DND-41 (cell line): Measurements from ENCODE around the gene OR8B4.

Source experiments
- ATAC-seq: fragments of 200-7000 bp; cut with Tn5 transposase; 3 replicates; pipeline ENCODE4 v1.9.1; 2021; ENCODE audit warnings: low read depth; ENCODE audit not compliant: insufficient read depth
- DNase-seq: peaks from one replicate; pipeline ENCODE4 v3.0.0-alpha.2; 2020
- H2AFZ ChIP-seq: 2 replicates; pipeline ENCODE4 v1.6.0; 2012; ENCODE audit warnings: low read depth, low read length
- H3K27ac ChIP-seq: 2 replicates; pipeline ENCODE4 v1.5.1; 2012; ENCODE audit warnings: low read length, inconsistent platforms
- H3K27me3 ChIP-seq: fragments of 200-600 bp; sonication (generic); 2 replicates; pipeline ENCODE4 v1.6.0; 2012; ENCODE audit warnings: low read length, mild to moderate bottlenecking, inconsistent platforms; ENCODE audit not compliant: insufficient read depth, poor library complexity
- H3K36me3 ChIP-seq: 2 replicates; pipeline ENCODE4 v1.5.1; 2012; ENCODE audit warnings: low read length, inconsistent platforms; ENCODE audit not compliant: insufficient read depth
- H3K4me1 ChIP-seq: 2 replicates; pipeline ENCODE4 v1.5.1; 2012; ENCODE audit warnings: mild to moderate bottlenecking, low read length; ENCODE audit not compliant: insufficient read depth
- H3K4me2 ChIP-seq: 2 replicates; pipeline ENCODE4 v1.6.0; 2012; ENCODE audit warnings: mild to moderate bottlenecking, moderate library complexity, low read length, inconsistent platforms; ENCODE audit not compliant: insufficient read depth
- H3K4me3 ChIP-seq, 2 experiments: fragments of 200-600 bp in 1 of 2; shearing (Covaris generic) in 1 of 2; 2 replicates each; pipeline ENCODE4 v1.5.1; 2012 to 2016; ENCODE audit warnings: inconsistent platforms in 2 of 2, low read length in 2 of 2, mild to moderate bottlenecking in 2 of 2, low read depth in 1 of 2, moderate library complexity in 1 of 2
- H3K79me2 ChIP-seq: 2 replicates; pipeline ENCODE4 v1.6.0; 2012; ENCODE audit warnings: low read length, inconsistent platforms; ENCODE audit not compliant: insufficient read depth
- H3K9ac ChIP-seq: 2 replicates; pipeline ENCODE4 v1.6.0; 2012; ENCODE audit warnings: low read depth, mild to moderate bottlenecking, inconsistent platforms, low read length, moderate library complexity
- H3K9me3 ChIP-seq: 2 replicates; pipeline ENCODE4 v1.5.1; 2012; ENCODE audit warnings: low read length, moderate library complexity, mild to moderate bottlenecking, inconsistent platforms; ENCODE audit not compliant: insufficient read depth, severe bottlenecking
- H4K20me1 ChIP-seq: 2 replicates; pipeline ENCODE4 v1.6.0; 2012; ENCODE audit warnings: low read length; ENCODE audit not compliant: insufficient read depth
- CTCF ChIP-seq: IDR thresholded peaks from 2 replicates; pipeline ENCODE4 v1.5.1; 2012; ENCODE audit warnings: borderline replicate concordance, low read length, moderate library complexity, mild to moderate bottlenecking; ENCODE audit not compliant: poor library complexity, severe bottlenecking; ENCODE audit errors: extremely low read depth
- EZH2 ChIP-seq: IDR thresholded peaks from 3 replicates; pipeline ENCODE4 v1.6.1; 2012; ENCODE audit warnings: borderline replicate concordance, low read depth, mild to moderate bottlenecking, moderate library complexity, low read length, inconsistent platforms; ENCODE audit not compliant: severe bottlenecking

Gene OR8B4

GRCh38 chr11:124429599-124429998, 4.9 kb upstream of the OR8B4 start:
- ATAC-seq (no peak), DNase-seq (no peak)
- Histone ChIP-seq H3K27ac (no peak overlapping the region), H4K20me1 (no peaks in the 10 kb centered on the region), H3K36me3 (no peaks in the 10 kb centered on the region), H3K9ac (no peak overlapping the region), H2AFZ (no peak overlapping the region), H3K79me2 (no peaks in the 10 kb centered on the region), H3K27me3 (peaks cover 10% of the 10 kb centered on the region), H3K4me2 (no peak overlapping the region), H3K4me1 (no peaks in the 10 kb centered on the region), H3K9me3 (peaks cover 6% of the 10 kb centered on the region), H3K4me3 (no peak overlapping the region)
- TF ChIP-seq EZH2 (no peak), CTCF (no peak)

GRCh38 chr11:124421043-124421442, 3.6 kb downstream of the OR8B4 start:
- Histone ChIP-seq H3K27ac (no peak overlapping the region), H3K9me3 (no peaks in the 10 kb centered on the region), H3K9ac (no peak overlapping the region)

GRCh38 chr11:124415356-124415923, 9.2 kb downstream of the OR8B4 start:
- Histone ChIP-seq H3K9me3 (no peaks in the 10 kb centered on the region), H3K9ac (no peak overlapping the region), H2AFZ (no peak overlapping the region), H3K27ac (no peak overlapping the region), H3K36me3 (no peaks in the 10 kb centered on the region), H3K4me3 (no peak overlapping the region), H3K27me3 (peaks cover 3% of the 10 kb centered on the region), H3K4me1 (no peaks in the 10 kb centered on the region), H3K79me2 (no peaks in the 10 kb centered on the region), H3K4me2 (no peak overlapping the region), H4K20me1 (no peaks in the 10 kb centered on the region)
- DNase-seq = peak; percentile 8
- TF ChIP-seq CTCF (peak; percentile 68), EZH2 (no peak)
- ATAC-seq = no peak

More at GRCh38 chr11:124421043-124421442, 3.6 kb downstream of the OR8B4 start:
- TF ChIP-seq EZH2 (no peak), CTCF (no peak)
- Histone ChIP-seq H3K36me3 (no peaks in the 10 kb centered on the region), H3K4me3 (no peak overlapping the region), H3K79me2 (no peaks in the 10 kb centered on the region), H3K4me1 (no peaks in the 10 kb centered on the region), H4K20me1 (no peaks in the 10 kb centered on the region), H3K27me3 (peaks cover 3% of the 10 kb centered on the region), H3K4me2 (no peak overlapping the region), H2AFZ (no peak overlapping the region)
- ATAC-seq (no peak), DNase-seq (no peak)

- DNase-seq = no peak
Observed at GRCh38 chr11:124409906-124410305, 14.8 kb downstream of the OR8B4 start.

More at GRCh38 chr11:124409906-124410305, 14.8 kb downstream of the OR8B4 start:
- peaks cover 7% of the 10 kb centered on the region for H3K27me3 ChIP-seq
- no peaks in the 10 kb centered on the region for H3K36me3 ChIP-seq
- no peaks in the 10 kb centered on the region for H3K4me1 ChIP-seq
- H3K27ac ChIP-seq = no peak overlapping the region
- H3K4me3 ChIP-seq = no peak overlapping the region
- TF ChIP-seq CTCF (no peak), EZH2 (no peak)
- H3K79me2 ChIP-seq = no peaks in the 10 kb centered on the region
- no peaks in the 10 kb centered on the region for H4K20me1 ChIP-seq
- H3K4me2 ChIP-seq = no peak overlapping the region
- no peaks in the 10 kb centered on the region for H3K9me3 ChIP-seq
- ATAC-seq = no peak
- H3K9ac ChIP-seq = no peak overlapping the region
- no peak overlapping the region for H2AFZ ChIP-seq
